Neural crest cell (in vitro differentiated cells): ENCODE results near the gene TTK. TPM values are rescaled to one million over a fixed set of nuclear protein-coding genes. Genes with fewer than 3 reads are reported as not detected.

Experiments used
- DNase-seq: peaks from one replicate; pipeline ENCODE4 v3.0.0; 2021; ENCODE audit warnings: low read depth, mixed read lengths, low spot score
- H3K27ac Mint-ChIP-seq: one replicate; pipeline ENCODE4 v1.8.0; 2021; ENCODE audit warnings: mild to moderate bottlenecking, mixed read lengths; ENCODE audit not compliant: unreplicated experiment
- H3K27me3 Mint-ChIP-seq: 2 replicates; pipeline ENCODE4 v1.8.0; 2021; ENCODE audit warnings: low read depth, mild to moderate bottlenecking, mixed read lengths
- H3K36me3 Mint-ChIP-seq: 2 replicates; pipeline ENCODE4 v1.8.0; 2021; ENCODE audit warnings: low read depth, mild to moderate bottlenecking, mixed read lengths
- H3K4me1 Mint-ChIP-seq: 2 replicates; pipeline ENCODE4 v1.8.0; 2021; ENCODE audit warnings: mixed read lengths
- H3K4me3 Mint-ChIP-seq: one replicate; pipeline ENCODE4 v1.8.0; 2021; ENCODE audit warnings: mild to moderate bottlenecking, mixed read lengths
- H3K9me3 Mint-ChIP-seq: 2 replicates; pipeline ENCODE4 v1.8.0; 2021; ENCODE audit warnings: mixed read lengths
- total RNA-seq: library from RNA; stranded (reverse); gene quantifications from 2 replicates; pipeline ENCODE4 v1.2.1, GENCODE V29; 2021
- TF ChIP-seq, protein P1 (sequence below): fragments of 200-600 bp; sonication (generic); conservative IDR thresholded peaks from 2 replicates; pipeline ENCODE4 v1.5.0; 2021; ENCODE audit warnings: antibody characterized with exemption, mild to moderate bottlenecking

The TTK gene
- total RNA-seq, 1 donor from 2014 or later: 45.0 TPM

DNA sequence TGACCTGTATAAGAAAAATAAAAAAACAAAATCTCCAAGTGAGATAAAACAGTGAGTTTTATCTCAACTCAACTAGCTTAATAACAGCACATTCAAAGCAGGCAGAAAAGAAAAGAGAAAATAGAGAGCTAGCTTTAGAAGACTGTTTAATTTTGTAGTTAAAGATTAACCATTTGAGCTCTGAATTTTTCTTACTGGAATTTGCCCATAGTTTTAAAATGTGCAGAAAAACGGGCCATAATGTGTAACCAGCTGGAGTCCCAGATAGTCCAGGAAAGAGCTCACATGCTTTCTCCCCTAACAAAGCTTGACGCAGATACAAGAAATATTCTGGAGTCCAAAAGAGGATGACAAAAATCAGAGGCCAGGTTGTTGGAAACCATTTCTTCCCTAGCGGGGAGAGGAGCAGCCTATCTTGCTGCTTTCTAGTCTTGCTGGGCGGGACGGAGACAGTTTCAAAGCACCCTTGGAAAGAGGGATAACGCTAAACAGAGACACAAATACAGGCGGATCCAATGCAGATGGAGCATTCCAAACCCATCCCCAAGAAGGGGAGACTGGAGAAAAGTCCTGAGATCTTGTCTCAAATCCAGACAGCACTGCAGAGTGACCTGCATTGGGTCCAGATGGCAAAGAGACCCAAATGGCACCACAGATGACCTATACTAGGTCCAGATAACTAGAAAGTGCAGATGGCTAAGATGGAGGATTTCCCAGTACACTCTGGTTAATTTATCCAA, 16.1 kb downstream of the TTK start:
- no peaks in the 10 kb centered on the region for H3K4me1 Mint-ChIP-seq
- H3K4me3 Mint-ChIP-seq: no peak overlapping the region
- no peak for DNase-seq
- H3K27ac Mint-ChIP-seq: no peak overlapping the region
- TF ChIP-seq, protein P1, sequence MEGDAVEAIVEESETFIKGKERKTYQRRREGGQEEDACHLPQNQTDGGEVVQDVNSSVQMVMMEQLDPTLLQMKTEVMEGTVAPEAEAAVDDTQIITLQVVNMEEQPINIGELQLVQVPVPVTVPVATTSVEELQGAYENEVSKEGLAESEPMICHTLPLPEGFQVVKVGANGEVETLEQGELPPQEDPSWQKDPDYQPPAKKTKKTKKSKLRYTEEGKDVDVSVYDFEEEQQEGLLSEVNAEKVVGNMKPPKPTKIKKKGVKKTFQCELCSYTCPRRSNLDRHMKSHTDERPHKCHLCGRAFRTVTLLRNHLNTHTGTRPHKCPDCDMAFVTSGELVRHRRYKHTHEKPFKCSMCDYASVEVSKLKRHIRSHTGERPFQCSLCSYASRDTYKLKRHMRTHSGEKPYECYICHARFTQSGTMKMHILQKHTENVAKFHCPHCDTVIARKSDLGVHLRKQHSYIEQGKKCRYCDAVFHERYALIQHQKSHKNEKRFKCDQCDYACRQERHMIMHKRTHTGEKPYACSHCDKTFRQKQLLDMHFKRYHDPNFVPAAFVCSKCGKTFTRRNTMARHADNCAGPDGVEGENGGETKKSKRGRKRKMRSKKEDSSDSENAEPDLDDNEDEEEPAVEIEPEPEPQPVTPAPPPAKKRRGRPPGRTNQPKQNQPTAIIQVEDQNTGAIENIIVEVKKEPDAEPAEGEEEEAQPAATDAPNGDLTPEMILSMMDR: no peak
- no peaks in the 10 kb centered on the region for H3K9me3 Mint-ChIP-seq
- H3K36me3 Mint-ChIP-seq: peaks cover 8% of the 10 kb centered on the region
- no peaks in the 10 kb centered on the region for H3K27me3 Mint-ChIP-seq

DNA sequence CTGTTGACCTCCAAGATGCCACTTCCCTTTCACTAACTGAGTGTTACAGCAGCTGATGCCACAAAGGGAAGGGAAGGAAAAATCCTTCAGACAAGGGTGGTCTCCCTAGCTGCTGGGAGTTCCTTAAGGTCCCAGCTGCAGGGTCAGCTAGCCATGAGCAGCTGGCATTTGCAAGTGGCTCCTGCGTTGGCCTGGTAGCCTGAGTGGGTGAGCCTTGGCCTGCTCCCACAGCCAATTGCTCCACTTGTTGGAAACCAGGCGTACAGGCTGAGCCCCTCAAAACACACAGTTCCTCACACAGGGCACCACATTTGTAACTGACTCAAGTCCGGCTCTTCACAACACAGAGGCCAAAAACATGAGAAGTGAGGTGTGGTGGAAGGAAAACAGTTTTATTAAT, 16.7 kb downstream of the TTK start:
- TF ChIP-seq, protein P1: no peak
- no peak for DNase-seq
- no peaks in the 10 kb centered on the region for H3K4me1 Mint-ChIP-seq
- H3K36me3 Mint-ChIP-seq: peaks cover 8% of the 10 kb centered on the region
- H3K9me3 Mint-ChIP-seq: no peaks in the 10 kb centered on the region
- H3K4me3 Mint-ChIP-seq: no peak overlapping the region
- H3K27ac Mint-ChIP-seq: no peak overlapping the region
- no peaks in the 10 kb centered on the region for H3K27me3 Mint-ChIP-seq

DNA sequence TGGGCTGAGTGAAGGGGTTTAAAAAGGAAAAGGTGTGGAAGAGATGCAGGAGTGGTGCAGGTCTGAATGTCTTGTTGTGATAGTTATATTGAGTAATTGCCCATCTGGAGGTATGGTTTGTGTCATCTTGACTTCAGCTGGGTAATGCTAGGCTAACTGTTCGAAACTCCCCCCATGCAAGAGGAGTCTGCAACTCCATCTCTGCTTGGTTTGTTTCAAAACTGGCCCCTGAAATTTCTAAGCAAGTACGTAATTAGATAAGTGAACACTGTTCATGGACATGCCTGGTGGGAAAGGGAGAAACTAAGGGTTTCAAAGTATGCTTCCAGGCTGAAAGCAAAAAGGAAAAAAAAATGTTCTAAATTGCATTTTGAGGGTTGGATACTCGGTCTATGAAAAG, 17.1 kb downstream of the TTK start:
- Mint-ChIP-seq H3K9me3 (no peaks in the 10 kb centered on the region), H3K36me3 (peaks cover 8% of the 10 kb centered on the region), H3K4me1 (no peaks in the 10 kb centered on the region), H3K27ac (no peak overlapping the region), H3K27me3 (no peaks in the 10 kb centered on the region), H3K4me3 (no peak overlapping the region)
- no peak for DNase-seq
- TF ChIP-seq, protein P1: no peak

DNA sequence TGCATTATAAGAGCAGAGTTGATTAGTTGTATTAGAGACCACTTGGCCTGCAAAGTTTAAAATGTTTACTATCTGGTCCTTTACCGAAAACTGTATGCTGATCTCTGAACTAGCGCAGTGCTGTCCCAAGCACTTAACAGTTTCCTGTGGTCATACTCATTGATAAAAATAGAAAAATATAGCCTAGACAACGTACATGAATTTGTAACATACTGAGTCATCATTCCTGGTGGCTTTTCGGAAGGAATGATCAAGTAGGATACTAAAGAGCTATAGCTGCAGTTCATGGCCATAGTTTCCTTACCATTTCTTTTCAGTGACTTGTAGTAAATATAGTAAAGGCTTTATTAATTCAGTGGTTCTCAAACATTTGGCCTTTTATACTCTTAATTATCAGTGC, 18.4 kb downstream of the TTK start:
- TF ChIP-seq, protein P1: no peak
- Mint-ChIP-seq H3K9me3 (no peaks in the 10 kb centered on the region), H3K36me3 (peaks cover 8% of the 10 kb centered on the region), H3K27me3 (no peaks in the 10 kb centered on the region), H3K4me3 (no peak overlapping the region), H3K4me1 (no peaks in the 10 kb centered on the region), H3K27ac (no peak overlapping the region)
- DNase-seq: no peak

DNA sequence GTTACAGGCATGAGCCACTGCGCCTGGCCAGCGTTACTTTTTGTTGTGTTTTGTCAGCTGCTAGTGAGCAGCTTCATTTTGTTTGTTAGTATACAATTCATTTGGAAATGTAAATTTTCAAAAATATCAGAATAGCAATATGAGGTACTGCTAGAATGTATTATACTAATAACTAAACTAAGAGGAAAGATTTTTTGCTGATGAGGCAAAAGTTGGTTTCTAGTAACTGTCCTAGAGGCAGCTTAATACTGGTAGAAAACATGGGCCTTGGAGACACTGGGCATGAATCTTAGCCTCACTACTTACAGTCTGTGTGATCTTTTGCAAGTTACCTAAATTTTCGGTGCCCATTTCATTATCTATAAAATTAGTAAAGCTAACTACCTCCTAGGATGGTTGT, 24.1 kb downstream of the TTK start:
- Mint-ChIP-seq H3K36me3 (peaks cover 20% of the 10 kb centered on the region), H3K27ac (no peak overlapping the region), H3K4me1 (no peaks in the 10 kb centered on the region), H3K9me3 (no peaks in the 10 kb centered on the region), H3K4me3 (no peak overlapping the region), H3K27me3 (no peaks in the 10 kb centered on the region)
- no peak for DNase-seq
- TF ChIP-seq, protein P1: no peak
